GM18519 (cell line): ENCODE data around the gene DNALI1.
A peak's percentile ranks its signal among the peaks of the same experiment; 100 is the strongest.
"Not testable (repeated sequence)": the region's sequence is repeated elsewhere in the genome, so short reads cannot be mapped to it uniquely, and the experiment has no call there.

Experiments
- ATAC-seq: cut with Tn5 transposase; IDR thresholded peaks from one replicate; pipeline ENCODE4 v1.9.1; 2021; ENCODE audit warnings: mild to moderate bottlenecking, moderate library complexity; ENCODE audit not compliant: unreplicated experiment, low FRiP score

The DNALI1 gene

DNA sequence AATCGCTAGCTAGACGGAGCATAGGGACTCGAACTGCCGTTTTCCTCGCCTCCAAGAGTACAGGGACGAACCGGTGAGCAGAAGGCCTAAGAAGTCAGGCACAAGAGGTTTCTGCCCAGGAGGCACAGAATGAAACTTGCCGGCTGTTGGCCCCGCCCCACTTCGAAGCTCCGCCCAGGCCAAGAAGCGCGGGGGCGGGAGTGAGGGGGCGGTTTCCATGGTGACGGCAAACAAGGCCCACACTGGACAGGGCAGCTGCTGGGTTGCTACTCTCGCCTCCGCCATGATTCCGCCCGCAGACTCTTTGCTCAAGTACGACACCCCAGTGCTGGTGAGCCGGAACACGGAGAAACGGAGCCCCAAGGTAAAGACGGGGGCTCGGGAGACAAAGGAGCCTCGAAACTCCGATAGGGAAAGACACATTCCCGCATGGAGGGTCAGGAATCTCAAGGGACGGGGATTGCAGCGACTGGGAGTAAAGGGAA is at the start of gene DNALI1:
Gene DNALI1 (plus strand): TSS at position 229 of the 485 bp plus-strand sequence. CDS start 55 bp downstream, at position 284.
- no peak for ATAC-seq

DNA sequence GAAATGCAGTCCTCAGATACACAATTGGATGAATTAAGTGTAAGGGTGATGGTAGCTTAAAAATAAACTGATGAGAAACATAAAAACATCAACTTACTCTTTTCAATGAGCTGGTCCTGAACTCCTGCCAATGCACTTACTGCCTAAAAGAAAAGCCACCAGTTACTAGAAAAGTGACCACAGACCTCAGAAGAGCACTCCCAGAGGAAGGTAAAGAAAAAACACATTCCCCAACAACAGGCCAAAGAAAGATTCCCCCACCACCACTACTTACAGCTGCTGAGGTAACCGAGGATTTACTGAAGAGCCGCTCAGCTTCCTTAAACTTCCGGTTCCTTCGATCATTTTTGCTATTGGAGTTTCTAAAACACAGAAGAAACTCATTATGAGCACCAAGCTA is 47.6 kb upstream of the DNALI1 start:
- no peak for ATAC-seq

DNA sequence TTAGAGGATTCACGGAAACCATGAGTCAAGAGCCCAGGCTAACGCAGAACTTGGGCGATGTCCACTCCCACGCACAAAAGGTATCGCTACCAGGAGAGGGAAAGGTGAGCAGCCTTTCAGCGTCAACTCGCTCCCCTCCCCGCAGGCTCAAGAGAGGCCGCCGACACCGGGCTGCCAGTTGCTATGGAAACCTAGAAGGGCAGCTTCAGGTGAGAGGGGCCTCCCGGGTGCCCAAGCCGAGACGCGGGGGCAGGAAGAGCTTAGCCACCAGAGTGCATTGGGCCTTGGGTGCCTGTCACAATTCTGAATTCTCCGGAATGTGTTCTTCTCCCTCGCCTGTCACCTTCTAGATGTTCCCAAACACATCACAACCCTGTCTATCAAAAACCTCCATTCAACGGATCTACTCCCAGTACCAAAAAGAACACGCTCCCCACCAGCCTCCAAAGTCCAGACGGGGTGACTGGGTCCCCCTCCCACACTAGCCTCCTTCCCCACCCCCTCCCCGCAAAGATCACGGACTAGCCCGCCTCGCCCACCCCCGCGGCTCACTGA is 42.9 kb upstream of the DNALI1 start:
- ATAC-seq = no peak

DNA sequence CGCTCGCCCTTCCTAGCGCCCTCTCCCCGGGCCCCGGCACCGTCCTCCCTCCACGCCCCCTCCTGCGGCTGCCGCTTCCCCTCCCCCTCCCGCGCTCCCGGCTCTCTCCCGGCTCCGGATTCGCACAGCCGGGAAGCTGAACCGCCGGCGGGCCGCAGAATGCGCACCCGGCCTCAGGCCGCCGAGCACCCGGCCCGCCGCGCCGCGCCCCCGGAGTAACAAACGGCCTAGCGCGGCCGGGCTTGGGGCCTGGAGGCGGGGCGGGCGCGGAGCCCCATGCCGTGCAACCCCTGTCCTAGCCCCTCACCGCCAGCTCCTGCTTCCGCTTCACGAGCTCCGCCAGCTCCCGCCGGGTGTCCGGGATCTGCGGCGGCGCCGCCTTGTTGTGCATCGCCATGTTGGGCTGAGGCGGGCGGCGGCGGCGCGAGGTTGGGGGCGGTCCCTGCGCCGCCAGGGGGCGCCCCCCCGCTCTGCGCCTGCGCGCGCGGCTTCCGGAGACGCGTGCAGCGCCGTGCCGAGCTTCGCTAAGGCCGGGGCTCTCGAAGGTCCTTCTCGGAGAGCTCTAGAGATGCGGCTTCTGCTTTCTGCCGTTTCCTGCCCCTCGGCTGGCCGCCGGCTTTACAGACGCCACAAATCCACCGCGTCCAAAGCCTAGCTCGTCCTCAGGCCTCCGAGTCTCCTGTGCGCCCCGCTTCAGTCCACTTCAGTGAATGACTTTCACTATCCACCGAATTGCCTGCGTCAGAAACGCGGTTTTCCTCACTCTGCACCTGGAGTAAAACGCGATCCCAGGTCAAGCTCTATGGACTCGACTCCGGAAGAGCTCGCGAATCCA is 42.2 kb upstream of the DNALI1 start, which contains the start of gene MEAF6:
Gene MEAF6 (minus strand): TSS at position 417 of the 835 bp plus-strand sequence. CDS start 20 bp downstream, at position 397.
- ATAC-seq = peak; percentile 77

DNA sequence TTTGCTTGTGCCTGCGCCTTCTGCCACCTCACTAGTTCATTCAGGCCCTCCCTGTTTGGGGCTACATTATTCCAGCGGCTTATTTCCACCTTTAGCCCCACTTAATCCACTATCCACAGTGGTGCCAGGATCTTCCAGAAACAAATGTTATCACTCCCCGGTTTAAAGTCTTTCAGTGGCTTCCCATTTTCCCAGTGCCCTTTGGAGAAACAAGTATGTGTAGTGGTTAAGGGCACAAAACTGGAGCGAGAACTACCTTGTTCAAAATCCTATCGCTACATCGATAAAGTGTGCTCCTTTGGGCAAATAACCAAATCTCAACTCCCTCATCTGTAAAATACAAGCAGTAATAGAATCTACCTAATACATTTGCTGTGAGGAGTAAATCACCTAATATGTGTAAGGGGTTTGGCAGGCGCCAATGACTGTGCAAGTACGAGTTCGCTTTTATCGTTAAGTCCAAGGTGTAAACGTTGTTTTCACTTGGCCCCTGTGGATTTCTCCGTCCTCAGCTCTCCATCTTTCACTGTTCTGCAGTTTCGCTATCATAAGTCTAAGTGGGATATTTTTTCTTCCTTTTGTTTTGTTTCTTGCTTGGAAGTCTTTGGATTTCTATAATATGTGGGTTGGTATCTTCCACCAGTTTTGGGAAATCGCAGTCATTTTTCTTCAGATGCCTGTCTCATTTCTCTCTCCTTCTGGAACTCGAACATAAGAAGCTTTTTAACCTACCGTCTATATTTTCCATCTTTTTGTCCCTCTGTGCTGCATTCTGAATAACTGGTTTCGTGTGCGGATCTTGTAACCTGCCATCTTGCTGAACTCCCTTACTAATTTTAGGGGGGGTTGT is 41.3 kb upstream of the DNALI1 start:
- ATAC-seq = no peak

DNA sequence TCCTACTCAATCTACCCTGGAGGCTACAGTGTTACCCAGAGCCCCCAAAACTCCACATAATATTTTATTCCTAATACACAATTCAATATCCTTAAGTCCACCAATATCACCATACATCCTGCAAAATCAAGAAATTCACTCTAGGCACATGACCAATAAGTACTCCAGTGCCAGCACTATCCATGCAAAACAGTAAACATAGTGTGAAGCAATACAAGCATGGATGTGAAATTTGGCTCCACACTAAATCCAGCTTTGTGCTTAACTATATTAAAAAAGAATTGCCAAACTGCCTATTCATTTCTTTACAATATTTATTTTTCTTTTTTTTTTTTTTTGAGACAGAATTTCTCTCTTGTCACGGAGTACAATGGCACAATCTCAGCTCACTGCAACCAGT is 39.2 kb upstream of the DNALI1 start:
- ATAC-seq = no peak

DNA sequence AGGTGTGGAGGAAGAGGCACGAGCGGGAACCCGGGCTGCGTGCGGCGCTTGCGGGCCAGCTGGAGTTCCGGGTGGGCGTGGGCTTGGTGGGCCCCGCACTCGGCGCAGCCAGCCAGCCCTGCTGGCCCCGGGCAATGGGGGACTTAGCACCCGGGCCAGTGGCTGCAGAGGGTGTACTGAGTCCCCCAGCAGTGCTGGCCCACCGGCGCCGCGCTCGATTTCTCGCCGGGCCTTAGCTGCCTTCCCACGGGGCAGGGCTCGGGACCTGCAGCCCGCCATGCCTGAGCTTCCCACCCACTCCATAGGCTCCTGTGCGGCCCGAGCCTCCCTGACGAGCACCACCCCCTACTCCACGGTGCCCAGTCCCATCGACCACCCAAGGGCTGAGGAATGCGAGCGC is 38.5 kb upstream of the DNALI1 start:
- ATAC-seq = not testable (repeated sequence)

DNA sequence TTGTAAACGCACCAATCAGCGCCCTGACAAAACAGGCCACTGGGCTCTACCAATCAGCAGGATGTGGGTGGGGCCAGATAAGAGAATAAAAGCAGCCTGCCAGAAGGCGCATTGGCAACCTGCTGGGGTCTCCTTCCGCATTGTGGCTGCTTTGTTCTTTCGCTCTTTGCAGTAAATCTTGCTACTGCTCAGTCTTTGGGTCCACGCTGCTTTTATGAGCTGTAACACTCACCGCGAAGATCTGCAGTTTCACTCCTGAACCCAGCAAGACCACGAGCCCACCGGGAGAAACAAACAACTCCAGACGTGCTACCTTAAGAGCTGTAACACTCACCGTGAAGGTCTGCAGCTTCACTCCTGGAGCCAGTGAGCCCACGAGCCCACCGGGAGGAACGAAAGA is 37.8 kb upstream of the DNALI1 start:
- not testable (repeated sequence) for ATAC-seq

DNA sequence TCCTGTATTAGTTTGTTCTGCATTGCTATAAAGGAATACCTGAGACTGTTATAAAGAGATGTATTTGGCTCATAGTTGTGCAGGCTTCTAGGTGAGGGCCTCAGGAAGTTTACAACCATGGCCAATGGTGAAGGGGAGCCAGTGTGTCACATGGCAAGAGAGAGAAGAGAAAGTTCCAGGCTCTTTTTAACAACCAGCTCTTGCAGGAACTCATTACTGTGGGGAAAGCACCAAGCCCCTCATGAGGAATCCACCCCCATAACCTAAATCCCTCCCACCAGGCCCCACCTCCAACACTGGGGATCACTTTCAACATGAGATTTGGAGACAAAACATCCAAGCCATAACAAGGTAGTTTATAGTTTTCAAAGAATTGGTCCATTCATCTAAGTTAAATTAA is 37.1 kb upstream of the DNALI1 start:
- no peak for ATAC-seq

DNA sequence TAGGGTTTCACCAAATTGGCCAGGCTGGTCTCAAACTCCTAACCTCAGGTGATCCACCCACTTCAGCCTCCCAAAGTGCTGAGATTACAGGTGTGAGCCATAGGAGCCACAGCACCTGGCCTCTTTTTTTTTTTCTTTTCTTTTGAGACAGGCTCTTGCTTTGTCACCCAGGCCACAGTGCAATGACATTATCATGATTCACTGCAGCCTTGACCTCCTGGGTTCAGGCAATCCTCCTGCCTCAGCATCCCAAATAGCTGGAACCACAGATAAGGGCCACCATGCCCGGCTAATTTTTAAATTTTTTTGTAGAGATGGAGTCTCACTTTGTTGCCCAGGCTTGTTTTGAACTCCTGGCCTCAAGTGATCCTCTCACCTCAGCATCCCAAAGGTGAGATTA is 26.9 kb upstream of the DNALI1 start:
- ATAC-seq = not testable (repeated sequence)

DNA sequence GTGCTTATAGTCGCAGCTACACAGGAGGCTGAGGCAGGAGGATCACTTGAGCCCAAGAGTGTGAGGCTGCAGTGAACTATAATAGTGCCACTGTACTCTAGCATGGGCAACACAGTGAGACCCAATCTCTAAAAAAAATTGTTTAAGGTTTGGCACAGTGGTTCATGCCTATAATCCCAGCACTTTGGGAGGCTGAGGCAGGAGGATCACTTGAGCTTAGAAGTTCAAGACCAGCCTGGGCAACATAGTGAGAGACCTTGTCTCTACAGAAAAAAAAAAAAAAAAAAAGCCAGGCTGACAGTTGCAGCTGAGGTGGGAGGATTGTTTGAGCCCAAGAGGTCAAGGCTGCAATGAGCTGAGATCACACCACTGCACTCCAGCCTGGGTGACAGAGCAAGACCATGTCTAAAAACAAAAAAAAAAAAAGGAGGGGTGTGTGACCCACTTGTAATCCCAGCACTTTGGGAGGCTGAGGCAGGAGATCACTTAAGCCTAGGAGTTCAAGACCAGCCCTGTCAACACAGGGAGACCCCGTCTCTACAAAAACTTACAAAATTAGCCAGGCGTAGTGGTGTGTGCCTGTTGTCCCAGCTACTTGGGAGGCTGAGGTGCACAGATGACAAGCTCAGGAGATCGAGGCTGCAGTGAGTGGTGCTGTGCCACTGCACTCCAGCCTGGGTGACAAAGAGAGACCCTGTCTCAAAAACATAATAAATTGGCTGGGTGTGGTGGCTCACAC is 24.2 kb upstream of the DNALI1 start:
- not testable (repeated sequence) for ATAC-seq

DNA sequence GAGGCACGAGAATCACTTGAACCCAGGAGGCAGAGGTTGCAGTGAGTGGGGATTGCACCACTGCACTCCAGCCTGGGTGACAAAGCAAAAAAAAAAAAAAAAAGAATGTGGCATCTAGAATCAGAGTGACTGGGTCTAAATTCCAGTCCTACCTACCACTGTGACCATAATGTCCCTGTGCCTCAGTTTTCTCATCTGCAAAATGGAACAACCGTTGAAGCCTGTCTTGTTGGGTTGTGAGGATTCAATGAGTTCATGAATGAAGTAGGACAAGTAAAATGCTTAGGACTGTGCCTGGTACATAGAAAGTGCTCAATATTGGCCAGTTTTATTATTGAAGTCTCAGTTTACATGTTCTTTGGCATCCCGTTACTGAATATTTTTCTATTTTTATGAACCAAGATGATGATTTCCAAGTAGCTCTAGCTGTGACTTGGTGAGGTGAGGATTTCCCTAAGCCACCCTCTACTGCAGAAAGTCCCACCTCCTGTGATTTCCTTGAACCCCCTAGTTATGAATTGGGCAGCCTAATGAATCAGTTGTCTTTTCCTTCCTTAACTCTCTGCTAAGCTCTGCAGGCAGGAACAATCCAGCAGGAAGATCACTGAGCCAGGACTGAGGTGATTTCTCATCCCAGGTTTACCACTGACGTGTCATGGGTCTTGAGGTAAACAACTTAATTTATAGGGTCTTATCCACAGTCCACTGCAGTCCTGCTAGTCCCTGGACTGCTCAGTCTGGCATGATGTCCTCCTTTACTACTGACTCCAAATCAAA is 23.2 kb upstream of the DNALI1 start:
- no peak for ATAC-seq

DNA sequence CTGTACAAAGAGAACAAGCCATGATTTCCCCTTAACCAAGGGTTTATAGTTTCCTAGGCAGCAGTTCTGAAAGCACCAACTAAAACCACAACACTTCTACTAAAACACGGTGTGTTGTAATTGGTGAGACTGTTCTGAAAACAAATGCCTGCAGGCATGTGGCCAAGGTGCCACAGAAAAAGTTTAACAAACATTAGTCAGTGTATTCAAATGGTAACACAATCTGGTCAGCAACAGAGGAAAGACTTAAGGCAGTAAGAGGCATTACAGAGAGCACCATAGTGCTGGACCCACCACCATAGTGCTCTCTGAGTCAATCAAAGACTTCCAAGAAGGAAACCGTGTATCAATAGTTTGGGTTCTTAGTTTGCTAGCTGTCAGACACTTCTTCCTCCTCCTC is 19.4 kb upstream of the DNALI1 start:
- ATAC-seq = no peak

DNA sequence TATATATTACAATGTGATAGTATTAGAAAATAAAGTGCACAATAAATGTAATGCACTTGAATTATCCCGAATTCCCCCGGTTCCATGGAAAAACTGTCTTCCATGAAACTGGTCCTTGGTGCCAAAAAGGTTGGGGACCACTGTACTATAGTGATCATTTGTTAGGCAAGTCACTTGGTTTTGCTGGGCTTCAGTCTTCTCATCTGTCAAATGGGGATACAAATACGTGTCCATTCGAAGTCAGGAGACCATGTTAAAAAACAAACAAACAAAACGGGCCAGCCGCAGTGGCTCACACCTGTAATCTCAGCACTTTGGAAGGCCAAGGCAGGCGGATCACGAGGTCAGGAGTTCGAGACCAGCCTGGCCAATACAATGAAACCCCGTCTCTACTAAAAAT is 17.6 kb upstream of the DNALI1 start:
- not testable (repeated sequence) for ATAC-seq

DNA sequence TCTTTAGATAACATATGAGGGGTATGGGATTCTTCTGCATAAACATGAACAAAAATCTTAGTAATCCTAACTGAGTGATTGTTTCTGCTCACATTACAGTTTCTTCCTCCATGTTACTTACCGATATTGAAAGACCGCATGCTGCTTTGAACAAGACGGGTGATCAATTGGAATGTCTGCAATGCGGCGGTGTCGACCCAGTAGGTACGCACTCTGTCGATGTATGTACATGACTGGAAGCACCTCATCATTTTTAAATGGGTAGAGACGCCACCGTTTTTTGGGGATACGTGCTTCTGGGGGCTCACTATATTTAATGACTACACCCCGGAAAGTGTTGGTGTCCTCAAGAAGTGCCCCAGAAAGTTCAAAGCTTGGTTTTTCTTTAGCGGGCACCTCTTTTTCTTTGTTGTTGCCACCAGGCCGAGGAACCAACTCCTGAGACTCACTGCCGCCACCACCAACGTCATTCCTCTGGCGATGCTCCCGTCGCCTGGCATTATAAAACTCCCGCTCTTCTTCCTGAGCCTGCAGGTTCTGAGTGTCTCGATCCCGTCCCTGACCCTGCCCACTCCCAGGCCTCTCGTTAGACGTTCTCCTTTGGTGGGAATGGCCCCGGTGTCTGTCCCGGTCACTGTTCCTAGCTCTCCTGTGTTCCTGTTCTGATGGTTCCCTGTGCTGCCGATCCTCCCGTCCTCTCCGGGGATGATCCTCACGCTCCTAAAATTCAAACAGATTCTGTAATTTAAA is 16.5 kb upstream of the DNALI1 start:
- ATAC-seq = no peak

DNA sequence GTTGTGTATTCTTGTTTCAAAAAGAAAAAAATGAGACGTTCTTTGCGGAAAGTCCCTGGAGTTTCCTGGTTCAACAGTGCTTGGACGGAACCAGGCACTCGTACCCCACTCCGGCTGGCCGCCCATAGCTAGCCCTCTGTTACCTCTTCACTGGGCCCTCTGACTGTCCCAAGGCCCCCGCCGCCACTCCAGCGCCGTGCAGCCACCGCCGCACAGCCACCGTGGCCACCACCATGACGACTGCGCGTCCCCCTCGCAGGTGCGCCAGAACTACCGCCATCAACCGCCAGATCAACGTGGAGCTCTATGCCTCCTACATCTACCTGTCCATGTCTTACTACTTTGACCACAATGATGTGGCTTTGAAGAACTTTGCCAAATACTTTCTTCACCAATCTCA is 12.2 kb upstream of the DNALI1 start:
- ATAC-seq = no peak

DNA sequence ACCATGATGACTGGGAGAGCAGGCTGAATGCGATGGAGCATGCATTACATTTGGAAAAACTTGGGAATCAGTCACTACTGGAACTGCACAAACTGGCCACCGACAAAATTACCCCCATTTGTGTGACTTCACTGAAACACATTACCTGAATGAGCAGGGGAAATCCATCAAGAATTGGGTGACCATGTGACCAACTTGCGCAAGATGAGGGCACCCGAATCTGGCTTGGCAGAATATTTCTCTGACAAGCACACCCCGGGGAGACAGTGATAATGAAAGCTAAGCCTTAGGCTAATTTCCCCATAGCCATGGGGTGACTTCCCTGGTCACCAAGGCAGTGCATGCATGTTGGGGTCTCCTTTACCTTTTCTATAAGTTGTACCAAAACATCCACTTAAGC is 11.7 kb upstream of the DNALI1 start:
- no peak for ATAC-seq

DNA sequence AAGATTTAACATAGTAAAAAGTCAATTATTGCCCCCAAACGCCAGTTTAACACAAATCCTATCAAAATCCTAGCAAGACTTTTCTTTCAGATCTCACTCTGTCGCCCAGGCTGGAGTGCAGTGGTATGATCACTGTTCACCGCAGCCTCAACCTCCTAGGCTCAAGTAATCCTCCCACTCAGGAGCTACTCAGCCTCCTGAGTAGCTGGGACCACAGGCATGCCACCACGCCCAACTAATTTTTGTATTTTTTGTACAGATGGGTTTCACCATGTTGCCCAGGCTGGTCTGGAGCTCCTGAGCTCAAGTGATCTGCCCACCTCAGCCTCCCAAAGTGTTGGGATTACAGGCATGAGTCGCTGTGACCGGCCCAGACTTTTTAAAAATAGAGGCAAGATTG is 7.4 kb upstream of the DNALI1 start:
- ATAC-seq = no peak

DNA sequence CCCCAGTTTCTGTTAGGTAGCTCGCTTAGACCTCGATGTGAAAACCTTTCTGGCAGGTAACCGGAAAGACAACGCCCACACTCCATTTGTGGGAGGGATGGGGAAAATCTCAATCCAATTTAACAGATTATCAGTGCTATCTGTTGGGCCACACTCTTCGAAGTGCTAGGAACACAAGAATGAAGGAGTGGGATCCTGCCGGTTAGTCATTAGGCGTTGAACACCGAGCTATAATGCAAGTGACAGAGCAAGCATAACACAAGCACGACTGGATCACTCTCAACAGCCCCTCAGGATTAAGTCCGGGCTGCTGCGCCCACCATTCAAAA is 3.2 kb upstream of the DNALI1 start:
- no peak for ATAC-seq
